ENCODE measurements around the gene PDX1.

Gene PDX1

GRCh38 chr13:27919934-27920676 lies at the start of gene PDX1:
Gene PDX1 (plus strand): TSS chr13:27920000. CDS start chr13:27920139, 139 bp downstream.
- peaks cover 100% of the 10 kb centered on the region for H3K27me3 ChIP-seq (ENCODE audit: insufficient read depth, low read length)
- H3K4me3 ChIP-seq (ENCODE audit: low read length), result no peak within 1 kb of the TSS
- H3K27ac ChIP-seq (ENCODE audit: low read length), result no peak within 1 kb of the TSS
- H3K9me3 ChIP-seq (ENCODE audit: insufficient read depth, low read depth, low read length), result peaks cover 7% of the 10 kb centered on the region; the same call in 1 of the 2 replicates
- no peaks in the 10 kb centered on the region; the same call in 1 of the 2 replicates for H3K4me1 ChIP-seq (ENCODE audit: insufficient read depth, low read length)
- no peak within 1 kb of the TSS for H3K9ac ChIP-seq (ENCODE audit: low read depth, low read length)
- no peaks in the 10 kb centered on the region for H3K36me3 ChIP-seq (ENCODE audit: insufficient read depth, low read depth, low read length)

GRCh38 chr13:27878274-27878673 lies 41.5 kb upstream of the PDX1 start:
- Histone ChIP-seq H3K27me3 (ENCODE audit: insufficient read depth, low read length) (peaks cover 39% of the 10 kb centered on the region; the same call in 1 of the 2 replicates), H3K9me3 (ENCODE audit: insufficient read depth, low read depth, low read length) (no peaks in the 10 kb centered on the region), H3K4me3 (ENCODE audit: low read length) (no peak overlapping the region), H3K9ac (ENCODE audit: low read depth, low read length) (no peak overlapping the region), H3K36me3 (ENCODE audit: insufficient read depth, low read depth, low read length) (no peaks in the 10 kb centered on the region), H3K4me1 (ENCODE audit: insufficient read depth, low read length) (no peaks in the 10 kb centered on the region), H3K27ac (ENCODE audit: low read length) (no peak overlapping the region)

GRCh38 chr13:27889471-27889870 lies 30.3 kb upstream of the PDX1 start:
- Histone ChIP-seq H3K27ac (ENCODE audit: low read length) (no peak overlapping the region), H3K4me1 (ENCODE audit: insufficient read depth, low read length) (0 out of 2 replicates have a peak, but pooled peaks cover 3% of the 10 kb centered on the region), H3K36me3 (ENCODE audit: insufficient read depth, low read depth, low read length) (no peaks in the 10 kb centered on the region), H3K27me3 (ENCODE audit: insufficient read depth, low read length) (peaks cover 5% of the 10 kb centered on the region; the same call in 1 of the 2 replicates), H3K9me3 (ENCODE audit: insufficient read depth, low read depth, low read length) (no peaks in the 10 kb centered on the region), H3K9ac (ENCODE audit: low read depth, low read length) (no peak overlapping the region), H3K4me3 (ENCODE audit: low read length) (no peak overlapping the region)

GRCh38 chr13:27896726-27897125 lies 23.1 kb upstream of the PDX1 start:
- Histone ChIP-seq H3K27me3 (ENCODE audit: insufficient read depth, low read length) (peaks cover 5% of the 10 kb centered on the region; the same call in 1 of the 2 replicates), H3K4me1 (ENCODE audit: insufficient read depth, low read length) (no peaks in the 10 kb centered on the region), H3K9ac (ENCODE audit: low read depth, low read length) (no peak overlapping the region), H3K36me3 (ENCODE audit: insufficient read depth, low read depth, low read length) (no peaks in the 10 kb centered on the region), H3K27ac (ENCODE audit: low read length) (no peak overlapping the region), H3K4me3 (ENCODE audit: low read length) (no peak overlapping the region), H3K9me3 (ENCODE audit: insufficient read depth, low read depth, low read length) (no peaks in the 10 kb centered on the region; the same call in 1 of the 2 replicates)

- Histone ChIP-seq H3K9me3 (ENCODE audit: insufficient read depth, low read depth, low read length) (no peaks in the 10 kb centered on the region), H3K27me3 (ENCODE audit: insufficient read depth, low read length) (peaks cover 69% of the 10 kb centered on the region), H3K9ac (ENCODE audit: low read depth, low read length) (no peak overlapping the region), H3K4me3 (ENCODE audit: low read length) (no peak overlapping the region), H3K4me1 (ENCODE audit: insufficient read depth, low read length) (no peaks in the 10 kb centered on the region), H3K27ac (ENCODE audit: low read length) (no peak overlapping the region), H3K36me3 (ENCODE audit: insufficient read depth, low read depth, low read length) (no peaks in the 10 kb centered on the region)
Measured at GRCh38 chr13:27904719-27905118, 15.1 kb upstream of the PDX1 start.

GRCh38 chr13:27905650-27906049 lies 14.2 kb upstream of the PDX1 start:
- no peaks in the 10 kb centered on the region for H3K9me3 ChIP-seq (ENCODE audit: insufficient read depth, low read depth, low read length)
- peaks cover 78% of the 10 kb centered on the region for H3K27me3 ChIP-seq (ENCODE audit: insufficient read depth, low read length)
- H3K4me3 ChIP-seq (ENCODE audit: low read length), result no peak overlapping the region

GRCh38 chr13:27907121-27907787 lies 12.5 kb upstream of the PDX1 start:
- Histone ChIP-seq H3K27me3 (ENCODE audit: insufficient read depth, low read length) (peaks cover 86% of the 10 kb centered on the region), H3K4me1 (ENCODE audit: insufficient read depth, low read length) (no peaks in the 10 kb centered on the region), H3K4me3 (ENCODE audit: low read length) (no peak overlapping the region), H3K36me3 (ENCODE audit: insufficient read depth, low read depth, low read length) (no peaks in the 10 kb centered on the region), H3K27ac (ENCODE audit: low read length) (no peak overlapping the region), H3K9ac (ENCODE audit: low read depth, low read length) (no peak overlapping the region), H3K9me3 (ENCODE audit: insufficient read depth, low read depth, low read length) (no peaks in the 10 kb centered on the region)

More at GRCh38 chr13:27905650-27906049, 14.2 kb upstream of the PDX1 start:
- H3K36me3 ChIP-seq (ENCODE audit: insufficient read depth, low read depth, low read length), result no peaks in the 10 kb centered on the region
- no peak overlapping the region for H3K9ac ChIP-seq (ENCODE audit: low read depth, low read length)
- no peak overlapping the region for H3K27ac ChIP-seq (ENCODE audit: low read length)
- H3K4me1 ChIP-seq (ENCODE audit: insufficient read depth, low read length), result no peaks in the 10 kb centered on the region

- Histone ChIP-seq H3K27me3 (ENCODE audit: insufficient read depth, low read length) (peaks cover 91% of the 10 kb centered on the region), H3K36me3 (ENCODE audit: insufficient read depth, low read depth, low read length) (no peaks in the 10 kb centered on the region), H3K27ac (ENCODE audit: low read length) (no peak overlapping the region), H3K4me1 (ENCODE audit: insufficient read depth, low read length) (no peaks in the 10 kb centered on the region), H3K4me3 (ENCODE audit: low read length) (no peak overlapping the region), H3K9ac (ENCODE audit: low read depth, low read length) (no peak overlapping the region), H3K9me3 (ENCODE audit: insufficient read depth, low read depth, low read length) (no peaks in the 10 kb centered on the region)
Measured at GRCh38 chr13:27909378-27909777, 10.4 kb upstream of the PDX1 start.

GRCh38 chr13:27911521-27911920 lies 8.3 kb upstream of the PDX1 start:
- Histone ChIP-seq H3K27me3 (ENCODE audit: insufficient read depth, low read length) (peaks cover 92% of the 10 kb centered on the region), H3K36me3 (ENCODE audit: insufficient read depth, low read depth, low read length) (no peaks in the 10 kb centered on the region)

GRCh38 chr13:27913160-27913559 lies 6.6 kb upstream of the PDX1 start:
- Histone ChIP-seq H3K36me3 (ENCODE audit: insufficient read depth, low read depth, low read length) (no peaks in the 10 kb centered on the region), H3K27ac (ENCODE audit: low read length) (no peak overlapping the region)

More at GRCh38 chr13:27911521-27911920, 8.3 kb upstream of the PDX1 start:
- no peak overlapping the region for H3K4me3 ChIP-seq (ENCODE audit: low read length)
- H3K9ac ChIP-seq (ENCODE audit: low read depth, low read length), result no peak overlapping the region
- no peaks in the 10 kb centered on the region for H3K4me1 ChIP-seq (ENCODE audit: insufficient read depth, low read length)
- H3K27ac ChIP-seq (ENCODE audit: low read length), result no peak overlapping the region
- H3K9me3 ChIP-seq (ENCODE audit: insufficient read depth, low read depth, low read length), result no peaks in the 10 kb centered on the region; the same call in 1 of the 2 replicates

GRCh38 chr13:27915301-27916207 lies 4.2 kb upstream of the PDX1 start:
- Histone ChIP-seq H3K27me3 (ENCODE audit: insufficient read depth, low read length) (peaks cover 97% of the 10 kb centered on the region), H3K4me3 (ENCODE audit: low read length) (no peak overlapping the region), H3K36me3 (ENCODE audit: insufficient read depth, low read depth, low read length) (no peaks in the 10 kb centered on the region), H3K9me3 (ENCODE audit: insufficient read depth, low read depth, low read length) (no peaks in the 10 kb centered on the region; the same call in 1 of the 2 replicates), H3K27ac (ENCODE audit: low read length) (no peak overlapping the region), H3K4me1 (ENCODE audit: insufficient read depth, low read length) (no peaks in the 10 kb centered on the region; the same call in 1 of the 2 replicates), H3K9ac (ENCODE audit: low read depth, low read length) (no peak overlapping the region)

More at GRCh38 chr13:27913160-27913559, 6.6 kb upstream of the PDX1 start:
- H3K9me3 ChIP-seq (ENCODE audit: insufficient read depth, low read depth, low read length), result no peaks in the 10 kb centered on the region; the same call in 1 of the 2 replicates
- H3K4me3 ChIP-seq (ENCODE audit: low read length), result no peak overlapping the region
- H3K27me3 ChIP-seq (ENCODE audit: insufficient read depth, low read length), result peaks cover 96% of the 10 kb centered on the region
- no peaks in the 10 kb centered on the region; the same call in 1 of the 2 replicates for H3K4me1 ChIP-seq (ENCODE audit: insufficient read depth, low read length)
- no peak overlapping the region for H3K9ac ChIP-seq (ENCODE audit: low read depth, low read length)
